Measurements from ENCODE around the gene ZNF644.

The ZNF644 gene

GRCh38 chr1:91022518-91022929 is 689 bp upstream of the ZNF644 start:
- H3K4me3 ChIP-seq (ENCODE audit: low read depth, low read length), result peak overlapping the region; percentile 92
- TF ChIP-seq, protein P1, sequence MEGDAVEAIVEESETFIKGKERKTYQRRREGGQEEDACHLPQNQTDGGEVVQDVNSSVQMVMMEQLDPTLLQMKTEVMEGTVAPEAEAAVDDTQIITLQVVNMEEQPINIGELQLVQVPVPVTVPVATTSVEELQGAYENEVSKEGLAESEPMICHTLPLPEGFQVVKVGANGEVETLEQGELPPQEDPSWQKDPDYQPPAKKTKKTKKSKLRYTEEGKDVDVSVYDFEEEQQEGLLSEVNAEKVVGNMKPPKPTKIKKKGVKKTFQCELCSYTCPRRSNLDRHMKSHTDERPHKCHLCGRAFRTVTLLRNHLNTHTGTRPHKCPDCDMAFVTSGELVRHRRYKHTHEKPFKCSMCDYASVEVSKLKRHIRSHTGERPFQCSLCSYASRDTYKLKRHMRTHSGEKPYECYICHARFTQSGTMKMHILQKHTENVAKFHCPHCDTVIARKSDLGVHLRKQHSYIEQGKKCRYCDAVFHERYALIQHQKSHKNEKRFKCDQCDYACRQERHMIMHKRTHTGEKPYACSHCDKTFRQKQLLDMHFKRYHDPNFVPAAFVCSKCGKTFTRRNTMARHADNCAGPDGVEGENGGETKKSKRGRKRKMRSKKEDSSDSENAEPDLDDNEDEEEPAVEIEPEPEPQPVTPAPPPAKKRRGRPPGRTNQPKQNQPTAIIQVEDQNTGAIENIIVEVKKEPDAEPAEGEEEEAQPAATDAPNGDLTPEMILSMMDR (IDR thresholded peaks at IDR 0.05; ENCODE audit: insufficient read depth, low read depth, low read length, missing control alignments), result no peak
- DNase-seq (ENCODE audit: low read depth), result no peak

- DNase-seq (ENCODE audit: low read depth), result peak; percentile 87
- H3K4me3 ChIP-seq (ENCODE audit: low read depth, low read length), result peak overlapping the region; percentile 92
- TF ChIP-seq, protein P1 (IDR thresholded peaks at IDR 0.05; ENCODE audit: insufficient read depth, low read depth, low read length, missing control alignments), result no peak
Measured at GRCh38 chr1:91020967-91021685, 709 bp downstream of the ZNF644 start.

GRCh38 chr1:91020486-91020885 is 1.3 kb downstream of the ZNF644 start:
- TF ChIP-seq, protein P1 (IDR thresholded peaks at IDR 0.05; ENCODE audit: insufficient read depth, low read depth, low read length, missing control alignments), result no peak
- H3K4me3 ChIP-seq (ENCODE audit: low read depth, low read length), result peak overlapping the region; percentile 92
- no peak for DNase-seq (ENCODE audit: low read depth)

DNA sequence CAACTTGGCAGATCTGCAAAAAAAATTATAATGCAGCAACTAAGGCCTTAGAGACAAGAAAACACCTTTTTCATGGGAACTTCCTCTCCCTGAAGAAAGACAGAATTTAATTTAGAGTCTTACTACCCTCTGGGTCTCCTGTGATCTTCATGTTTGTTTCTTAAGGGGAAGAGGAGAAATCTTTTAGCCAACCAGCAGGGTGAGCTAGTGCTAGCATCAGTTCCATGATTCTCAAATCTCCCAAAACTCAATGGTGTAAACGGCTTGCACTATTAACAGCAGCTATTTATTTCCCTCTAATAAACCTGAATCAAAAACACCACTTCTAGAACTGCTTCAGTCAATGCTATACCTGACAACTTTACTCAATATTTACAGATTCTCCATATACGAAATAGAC is 3.8 kb downstream of the ZNF644 start:
- TF ChIP-seq, protein P1 (IDR thresholded peaks at IDR 0.05; ENCODE audit: insufficient read depth, low read depth, low read length, missing control alignments), result peak; percentile 33
- H3K4me3 ChIP-seq (ENCODE audit: low read depth, low read length), result no peak overlapping the region
- peak; percentile 35 for DNase-seq (ENCODE audit: low read depth)

DNA sequence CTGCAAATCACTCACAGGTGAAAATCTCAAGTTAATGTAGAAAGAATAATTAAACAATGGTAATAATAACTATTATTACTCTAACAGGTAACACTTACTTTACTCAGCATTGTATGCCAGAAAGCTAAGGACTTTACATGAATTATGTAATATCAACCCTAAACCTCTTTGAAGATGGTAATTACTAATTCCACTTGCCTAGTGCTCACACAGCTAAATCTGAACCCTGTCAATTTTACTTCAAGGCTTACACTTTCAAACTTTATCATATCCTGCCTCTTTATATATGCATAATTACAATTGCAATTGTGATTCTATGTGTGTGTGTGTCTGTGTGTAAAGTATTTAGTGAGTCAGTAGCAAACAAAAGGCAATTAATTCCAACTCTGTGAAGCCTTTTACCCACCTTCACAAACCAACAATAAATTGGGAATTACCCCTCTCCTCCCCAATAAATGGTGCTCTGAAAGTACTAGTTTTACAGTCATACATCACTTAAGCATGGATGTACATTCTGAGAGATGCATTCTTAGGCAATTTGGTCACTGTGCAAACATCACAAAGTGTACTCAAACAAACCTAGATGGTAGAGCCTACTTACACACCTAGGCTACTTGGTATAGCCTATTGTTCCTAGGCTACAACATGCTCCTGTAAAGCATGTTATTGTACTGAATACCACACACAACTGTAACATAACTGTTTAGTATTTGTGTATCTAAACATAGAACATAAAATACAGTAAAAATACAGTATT is 5.9 kb downstream of the ZNF644 start:
- no peak overlapping the region for H3K4me3 ChIP-seq (ENCODE audit: low read depth, low read length)
- no peak for DNase-seq (ENCODE audit: low read depth)
- TF ChIP-seq, protein P1 (IDR thresholded peaks at IDR 0.05; ENCODE audit: insufficient read depth, low read depth, low read length, missing control alignments), result no peak

DNA sequence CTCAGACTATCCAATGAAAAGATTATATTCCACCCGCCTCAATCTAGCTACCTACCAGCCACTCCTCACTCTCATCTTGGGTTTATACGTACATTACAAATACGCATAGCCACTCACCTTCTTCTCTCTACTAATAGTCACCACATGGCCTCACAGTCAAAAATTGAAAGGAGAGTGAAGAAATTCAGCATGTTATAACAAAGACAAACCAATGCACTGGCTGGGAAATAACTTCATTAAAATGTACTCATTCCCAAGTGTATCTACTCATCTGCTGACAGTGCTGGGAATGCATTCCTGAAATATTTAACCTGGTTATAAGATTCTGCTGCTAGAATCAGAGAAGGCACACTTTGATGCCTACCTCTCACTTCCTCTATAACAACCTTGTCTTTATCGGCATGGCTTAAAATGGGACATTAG is 6.5 kb downstream of the ZNF644 start:
- H3K4me3 ChIP-seq (ENCODE audit: low read depth, low read length), result no peak overlapping the region
- no peak for DNase-seq (ENCODE audit: low read depth)
- TF ChIP-seq, protein P1 (IDR thresholded peaks at IDR 0.05; ENCODE audit: insufficient read depth, low read depth, low read length, missing control alignments), result no peak
